Astrocyte (in vitro differentiated cells and primary cell): Measurements from ENCODE around the gene CST11. TPM values are rescaled to one million over a fixed set of nuclear protein-coding genes. Genes with fewer than 3 reads are reported as not detected.

Experiments
- DNase-seq: peaks from one replicate; pipeline ENCODE4 v3.0.0-alpha.2; 2010; ENCODE audit warnings: low read depth
- FAIRE-seq: peaks from 2 replicates; lab custom pipeline; 2011; peaks lifted over from hg19 to GRCh38; lab: Jason Lieb, UNC
- H2AFZ ChIP-seq: 2 replicates; pipeline ENCODE4 v1.6.0; 2012; ENCODE audit warnings: low read depth, low read length, inconsistent platforms
- H3K27ac ChIP-seq: 2 replicates; pipeline ENCODE4 v1.5.1; 2011; ENCODE audit warnings: low read depth, low read length, inconsistent platforms
- H3K27me3 ChIP-seq: 2 replicates; pipeline ENCODE4 v1.6.0; 2011; ENCODE audit warnings: low read length, inconsistent platforms; ENCODE audit not compliant: insufficient read depth
- H3K36me3 ChIP-seq: 2 replicates; pipeline ENCODE4 v1.5.1; 2011; ENCODE audit warnings: low read length, inconsistent platforms; ENCODE audit not compliant: insufficient read depth
- H3K4me1 ChIP-seq: 2 replicates; pipeline ENCODE4 v1.5.1; 2011; ENCODE audit warnings: low read length, inconsistent platforms; ENCODE audit not compliant: insufficient read depth
- H3K4me2 ChIP-seq: 2 replicates; pipeline ENCODE4 v1.6.0; 2012; ENCODE audit warnings: low read length, inconsistent platforms
- H3K4me3 ChIP-seq: 2 replicates; pipeline ENCODE4 v1.5.1; 2011; ENCODE audit warnings: low read depth, mild to moderate bottlenecking, low read length, inconsistent platforms; ENCODE audit not compliant: insufficient read depth
- H3K79me2 ChIP-seq: 2 replicates; pipeline ENCODE4 v1.6.0; 2012; ENCODE audit warnings: mild to moderate bottlenecking, low read length, inconsistent platforms; ENCODE audit not compliant: insufficient read depth
- H3K9ac ChIP-seq: 2 replicates; pipeline ENCODE4 v1.6.0; 2012; ENCODE audit warnings: mild to moderate bottlenecking, low read length, inconsistent platforms
- H3K9me3 ChIP-seq: 2 replicates; pipeline ENCODE4 v1.5.1; 2012; ENCODE audit warnings: low read depth, mild to moderate bottlenecking, low read length, inconsistent platforms; ENCODE audit not compliant: insufficient read depth
- H4K20me1 ChIP-seq: 2 replicates; pipeline ENCODE4 v1.6.0; 2012; ENCODE audit warnings: low read length, inconsistent platforms; ENCODE audit not compliant: insufficient read depth
- H3K27ac Mint-ChIP-seq: one replicate; pipeline ENCODE4 v1.8.0; 2021; ENCODE audit warnings: mild to moderate bottlenecking, mixed read lengths; ENCODE audit not compliant: unreplicated experiment
- H3K27me3 Mint-ChIP-seq: one replicate; pipeline ENCODE4 v1.8.0; 2021; ENCODE audit warnings: low read depth, mixed read lengths; ENCODE audit not compliant: unreplicated experiment
- H3K36me3 Mint-ChIP-seq: one replicate; pipeline ENCODE4 v1.8.0; 2021; ENCODE audit warnings: low read depth, mixed read lengths; ENCODE audit not compliant: unreplicated experiment
- H3K4me1 Mint-ChIP-seq: one replicate; pipeline ENCODE4 v1.8.0; 2021; ENCODE audit warnings: low read depth, mixed read lengths; ENCODE audit not compliant: unreplicated experiment
- H3K4me3 Mint-ChIP-seq: one replicate; pipeline ENCODE4 v1.8.0; 2021; ENCODE audit warnings: mild to moderate bottlenecking, moderate library complexity, mixed read lengths; ENCODE audit not compliant: unreplicated experiment
- H3K9me3 Mint-ChIP-seq: one replicate; pipeline ENCODE4 v1.8.0; 2021; ENCODE audit warnings: mild to moderate bottlenecking, mixed read lengths; ENCODE audit not compliant: unreplicated experiment
- CTCF ChIP-seq: IDR thresholded peaks from 2 replicates; pipeline ENCODE4 v1.5.1; 2011; ENCODE audit warnings: low read depth, mild to moderate bottlenecking, inconsistent platforms, low read length, moderate library complexity; ENCODE audit not compliant: insufficient read depth
- EZH2 ChIP-seq: IDR thresholded peaks from 2 replicates; pipeline ENCODE4 v1.6.1; 2012; ENCODE audit warnings: mild to moderate bottlenecking, low read length, inconsistent platforms; ENCODE audit not compliant: insufficient read depth
- total RNA-seq: library from RNA; stranded (reverse); gene quantifications from 2 replicates; pipeline ENCODE4 v1.2.1, GENCODE V29; 2021

The CST11 gene
- total RNA-seq, 1 donor from 2014 or later: not detected

- no peaks in the 10 kb centered on the region for H3K9me3 Mint-ChIP-seq
- H3K27me3 Mint-ChIP-seq: peaks cover 2% of the 10 kb centered on the region
- H3K4me1 Mint-ChIP-seq: no peaks in the 10 kb centered on the region
- H3K27ac Mint-ChIP-seq: no peak overlapping the region
- H3K36me3 ChIP-seq: no peaks in the 10 kb centered on the region
- H3K9ac ChIP-seq: no peak overlapping the region
- FAIRE-seq (no peak), DNase-seq (no peak)
- H3K4me3 Mint-ChIP-seq: no peak overlapping the region
- H3K36me3 Mint-ChIP-seq: no peaks in the 10 kb centered on the region
- H3K27ac ChIP-seq: no peak overlapping the region
- no peak overlapping the region for H3K4me2 ChIP-seq
- H3K27me3 ChIP-seq: no peaks in the 10 kb centered on the region
- H4K20me1 ChIP-seq: no peaks in the 10 kb centered on the region
- H3K9me3 ChIP-seq: no peaks in the 10 kb centered on the region
- no peaks in the 10 kb centered on the region for H3K79me2 ChIP-seq
- no peak for TF ChIP-seq CTCF
- TF ChIP-seq EZH2: no peak
- no peaks in the 10 kb centered on the region for H3K4me1 ChIP-seq
- no peak overlapping the region for H3K4me3 ChIP-seq
- H2AFZ ChIP-seq: no peak overlapping the region
Measured at GRCh38 chr20:23433628-23434027, 19.0 kb downstream of the CST11 start.

- Histone ChIP-seq H3K36me3 (no peaks in the 10 kb centered on the region), H4K20me1 (no peaks in the 10 kb centered on the region), H3K4me3 (no peak overlapping the region), H3K9ac (no peak overlapping the region), H3K4me1 (no peaks in the 10 kb centered on the region), H3K27me3 (no peaks in the 10 kb centered on the region), H3K9me3 (no peaks in the 10 kb centered on the region), H3K27ac (no peak overlapping the region), H2AFZ (no peak overlapping the region), H3K79me2 (peaks cover 8% of the 10 kb centered on the region), H3K4me2 (no peak overlapping the region)
- DNase-seq (no peak), FAIRE-seq (no peak)
- TF ChIP-seq EZH2: no peak
- no peaks in the 10 kb centered on the region for H3K9me3 Mint-ChIP-seq
- no peak overlapping the region for H3K4me3 Mint-ChIP-seq
- no peaks in the 10 kb centered on the region for H3K4me1 Mint-ChIP-seq
- no peaks in the 10 kb centered on the region for H3K27me3 Mint-ChIP-seq
- no peaks in the 10 kb centered on the region for H3K36me3 Mint-ChIP-seq
- H3K27ac Mint-ChIP-seq: no peak overlapping the region
Measured at GRCh38 chr20:23425129-23425528, 27.5 kb downstream of the CST11 start.

- peak within 1 kb of the TSS; percentile 93 for H3K9ac ChIP-seq
- H3K36me3 ChIP-seq: no peaks in the 10 kb centered on the region
- peak within 1 kb of the TSS; percentile 87 for H3K4me3 Mint-ChIP-seq
- H3K4me1 Mint-ChIP-seq: peaks cover 7% of the 10 kb centered on the region
- no peaks in the 10 kb centered on the region for H3K27me3 Mint-ChIP-seq
- no peak within 1 kb of the TSS for H3K27ac Mint-ChIP-seq
- no peaks in the 10 kb centered on the region for H3K36me3 Mint-ChIP-seq
- H3K9me3 ChIP-seq: no peaks in the 10 kb centered on the region
- peak within 1 kb of the TSS; percentile 75 for H3K4me3 ChIP-seq
- H2AFZ ChIP-seq: peak within 1 kb of the TSS; percentile 95
- DNase-seq (peak; percentile 77), FAIRE-seq (no peak)
- H3K4me1 ChIP-seq: no peaks in the 10 kb centered on the region
- no peaks in the 10 kb centered on the region for H3K27me3 ChIP-seq
- H3K27ac ChIP-seq: peak within 1 kb of the TSS; percentile 86
- H4K20me1 ChIP-seq: peaks cover 13% of the 10 kb centered on the region
- peaks cover 42% of the 10 kb centered on the region for H3K79me2 ChIP-seq
- peak within 1 kb of the TSS; percentile 94 for H3K4me2 ChIP-seq
- H3K9me3 Mint-ChIP-seq: no peaks in the 10 kb centered on the region
- TF ChIP-seq EZH2 (no peak), CTCF (no peak)
Measured at GRCh38 chr20:23420943-23421931, 31.4 kb downstream of the CST11 start, which contains the start of gene NAPB. Gene NAPB (minus strand): TSS chr20:23421488. CDS start chr20:23421402, 86 bp downstream.
